CD14-positive monocyte (primary cell): ENCODE results near the gene CNTN4. TPM values are rescaled to one million over a fixed set of nuclear protein-coding genes. Genes with fewer than 3 reads are reported as not detected.

Experiments used
- DNase-seq, 3 donors: peaks; one replicate each; pipeline ENCODE4 v3.0.0-alpha.2; 2011 to 2022
- H2AFZ ChIP-seq: 2 replicates; pipeline ENCODE4 v1.6.0; 2012; ENCODE audit warnings: mild to moderate bottlenecking, low read depth, low read length, inconsistent platforms; ENCODE audit not compliant: insufficient read depth, poor library complexity, severe bottlenecking
- H3K27ac ChIP-seq, 2 donors: 1 replicate in 1 of 2; 2 replicates in 1 of 2; pipeline ENCODE4 v1.5.1; 2012 to 2013; ENCODE audit warnings: low read length in 2 of 2, control low read depth in 1 of 2, inconsistent platforms in 1 of 2, low read depth in 1 of 2, mild to moderate bottlenecking in 1 of 2
- H3K27me3 ChIP-seq, 2 donors: one replicate each; pipeline versions ENCODE4 v1.6.0 to v1.6.1; 2011 to 2013; ENCODE audit warnings: low read length in 2 of 2; ENCODE audit not compliant: control insufficient read depth in 2 of 2, insufficient read depth in 2 of 2
- H3K36me3 ChIP-seq, 2 donors: replicated peaks in 1 of 2; 1 replicate in 1 of 2; 2 replicates in 1 of 2; pipeline versions ENCODE4 v1.5.1 to v1.6.1; 2012 to 2013; ENCODE audit warnings: low read length in 2 of 2, control low read depth in 1 of 2, inconsistent platforms in 1 of 2, mild to moderate bottlenecking in 1 of 2; ENCODE audit not compliant: insufficient read depth in 2 of 2, control insufficient read depth in 1 of 2
- H3K4me1 ChIP-seq, 2 donors: 1 replicate in 1 of 2; 2 replicates in 1 of 2; pipeline versions ENCODE4 v1.5.1 to v1.6.1; 2012 to 2013; ENCODE audit warnings: low read length in 2 of 2, control low read depth in 1 of 2, inconsistent platforms in 1 of 2, mild to moderate bottlenecking in 1 of 2, moderate library complexity in 1 of 2; ENCODE audit not compliant: insufficient read depth in 2 of 2, control insufficient read depth in 1 of 2
- H3K4me2 ChIP-seq: replicated peaks from 2 replicates; pipeline ENCODE3; 2012; ENCODE audit warnings: low read length, moderate library complexity, mild to moderate bottlenecking; ENCODE audit not compliant: poor library complexity, severe bottlenecking; ENCODE audit errors: extremely low read depth
- H3K4me3 ChIP-seq, 3 experiments: fragments of 200-600 bp in 1 of 3; sonication (generic) in 1 of 3; replicated peaks in 1 of 3; 1 replicate in 2 of 3; 2 replicates in 1 of 3; pipeline ENCODE4 v1.5.1; 2011 to 2013; ENCODE audit warnings: low read length in 3 of 3, mild to moderate bottlenecking in 3 of 3, control low read depth in 2 of 3, low read depth in 2 of 3, inconsistent platforms in 1 of 3, moderate library complexity in 1 of 3
- H3K79me2 ChIP-seq: 2 replicates; pipeline ENCODE4 v1.6.0; 2012; ENCODE audit warnings: mild to moderate bottlenecking, control low read depth, inconsistent platforms, low read length, moderate library complexity; ENCODE audit not compliant: insufficient read depth
- H3K9ac ChIP-seq: 2 replicates; pipeline ENCODE4 v1.6.0; 2017; ENCODE audit warnings: low read length, mild to moderate bottlenecking; ENCODE audit not compliant: insufficient read depth, poor library complexity, severe bottlenecking
- H3K9me3 ChIP-seq, 2 donors: replicated peaks in 1 of 2; 1 replicate in 1 of 2; 2 replicates in 1 of 2; pipeline versions ENCODE4 v1.5.1 to v1.6.1; 2012 to 2013; ENCODE audit warnings: low read length in 2 of 2, control low read depth in 1 of 2; ENCODE audit not compliant: control insufficient read depth in 1 of 2, insufficient read depth in 1 of 2
- H4K20me1 ChIP-seq: 2 replicates; pipeline ENCODE4 v1.6.0; 2012; ENCODE audit warnings: mild to moderate bottlenecking, low read length, control low read depth, moderate library complexity; ENCODE audit not compliant: insufficient read depth
- H3K27ac Mint-ChIP-seq, 7 donors: one replicate each; pipeline ENCODE4 v1.8.0; 2020; ENCODE audit warnings: mild to moderate bottlenecking in 7 of 7, mixed read lengths in 7 of 7, moderate library complexity in 6 of 7, inconsistent platforms in 2 of 7
- H3K27me3 Mint-ChIP-seq, 3 donors: one replicate each; pipeline ENCODE4 v1.8.0; 2021 to 2022; ENCODE audit warnings: low read depth in 3 of 3, mild to moderate bottlenecking in 3 of 3, mixed read lengths in 3 of 3, moderate library complexity in 3 of 3, inconsistent platforms in 1 of 3
- H3K36me3 Mint-ChIP-seq, 2 donors: one replicate each; pipeline ENCODE4 v1.8.0; 2020; ENCODE audit warnings: mixed read lengths in 2 of 2, inconsistent platforms in 1 of 2, mild to moderate bottlenecking in 1 of 2
- H3K4me1 Mint-ChIP-seq: one replicate; pipeline ENCODE4 v1.8.0; 2020; ENCODE audit warnings: mild to moderate bottlenecking, mixed read lengths
- H3K4me3 Mint-ChIP-seq, 2 donors: one replicate each; pipeline ENCODE4 v1.8.0; 2020; ENCODE audit warnings: mild to moderate bottlenecking in 2 of 2, mixed read lengths in 2 of 2, moderate library complexity in 1 of 2
- H3K9me3 Mint-ChIP-seq, 7 donors: one replicate each; pipeline ENCODE4 v1.8.0; 2020 to 2022; ENCODE audit warnings: mixed read lengths in 7 of 7, mild to moderate bottlenecking in 6 of 7, moderate library complexity in 6 of 7, inconsistent platforms in 2 of 7
- WGBS: methylation state at CpG from one replicate; pipeline ENCODE4 v1.1.5; 2013; ENCODE audit warnings: missing lambda C conversion rate; ENCODE audit not compliant: insufficient coverage; 5-methylcytosine and 5-hydroxymethylcytosine counted together
- intact Hi-C, 2 donors: fragments of 100-400 bp; cut with micrococcal nuclease; formaldehyde crosslinking; loops; one replicate each; pipeline versions ENCODE4 v1.15.0 to v1.15.1; 2023
- polyA plus RNA-seq, 3 donors: library from polyadenylated mRNA; depleted of rRNA in 1 of 3; unstranded in 2 of 3; stranded (reverse) in 1 of 3; fragments of 300-500 nt in 2 of 3; fragments of >200 nt in 1 of 3; fragmentation: Illumina TruSeq in 2 of 3; gene quantifications; 1 replicate in 2 of 3; 2 replicates in 1 of 3; pipeline ENCODE4 v1.2.3, GENCODE V29; 2012 to 2021
- TF ChIP-seq, protein P1 (sequence below): fragments of 200-600 bp; IDR thresholded peaks from one replicate; pipeline ENCODE4 v1.8.0; 2022; ENCODE audit warnings: antibody characterized with exemption, mild to moderate bottlenecking

CNTN4 gene
- polyA plus RNA-seq, 3 donors: not detected

- no peak for DNase-seq
- Mint-ChIP-seq H3K36me3 (no peaks in the 10 kb centered on the region), H3K4me1 (no peaks in the 10 kb centered on the region), H3K27ac (no peak overlapping the region), H3K4me3 (no peak overlapping the region), H3K9me3 (peaks cover 2 to 12% (median 6%) of the 10 kb centered on the region in 7 donors), H3K27me3 (no peaks in the 10 kb centered on the region)
- H2AFZ ChIP-seq: no peak overlapping the region
- no peaks in the 10 kb centered on the region for H3K79me2 ChIP-seq
- TF ChIP-seq, protein P1, sequence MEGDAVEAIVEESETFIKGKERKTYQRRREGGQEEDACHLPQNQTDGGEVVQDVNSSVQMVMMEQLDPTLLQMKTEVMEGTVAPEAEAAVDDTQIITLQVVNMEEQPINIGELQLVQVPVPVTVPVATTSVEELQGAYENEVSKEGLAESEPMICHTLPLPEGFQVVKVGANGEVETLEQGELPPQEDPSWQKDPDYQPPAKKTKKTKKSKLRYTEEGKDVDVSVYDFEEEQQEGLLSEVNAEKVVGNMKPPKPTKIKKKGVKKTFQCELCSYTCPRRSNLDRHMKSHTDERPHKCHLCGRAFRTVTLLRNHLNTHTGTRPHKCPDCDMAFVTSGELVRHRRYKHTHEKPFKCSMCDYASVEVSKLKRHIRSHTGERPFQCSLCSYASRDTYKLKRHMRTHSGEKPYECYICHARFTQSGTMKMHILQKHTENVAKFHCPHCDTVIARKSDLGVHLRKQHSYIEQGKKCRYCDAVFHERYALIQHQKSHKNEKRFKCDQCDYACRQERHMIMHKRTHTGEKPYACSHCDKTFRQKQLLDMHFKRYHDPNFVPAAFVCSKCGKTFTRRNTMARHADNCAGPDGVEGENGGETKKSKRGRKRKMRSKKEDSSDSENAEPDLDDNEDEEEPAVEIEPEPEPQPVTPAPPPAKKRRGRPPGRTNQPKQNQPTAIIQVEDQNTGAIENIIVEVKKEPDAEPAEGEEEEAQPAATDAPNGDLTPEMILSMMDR: no peak
- no CpG with 5 or more reads among the region's 4 CpGs for WGBS
- H3K4me3 ChIP-seq: no peak overlapping the region
- H3K27me3 ChIP-seq: no peaks in the 10 kb centered on the region
- no peaks in the 10 kb centered on the region for H4K20me1 ChIP-seq
- intact Hi-C loops: no loop called here
- H3K9ac ChIP-seq: no peak overlapping the region
- no peaks in the 10 kb centered on the region for H3K4me1 ChIP-seq
- peaks cover 4 to 16% of the 10 kb centered on the region in 2 donors for H3K9me3 ChIP-seq
- H3K4me2 ChIP-seq: no peak overlapping the region
- H3K36me3 ChIP-seq: no peaks in the 10 kb centered on the region
- no peak overlapping the region for H3K27ac ChIP-seq
Measured at GRCh38 chr3:2547049-2547448, 448.4 kb downstream of the CNTN4 start.

- H3K4me1 Mint-ChIP-seq: no peaks in the 10 kb centered on the region
- TF ChIP-seq, protein P1: no peak
- peaks cover 0 to 5% (median 2%) of the 10 kb centered on the region in 7 donors for H3K9me3 Mint-ChIP-seq
- Histone ChIP-seq H3K9ac (no peak overlapping the region), H3K4me1 (no peaks in the 10 kb centered on the region), H3K4me2 (no peak overlapping the region), H4K20me1 (no peaks in the 10 kb centered on the region), H3K4me3 (no peak overlapping the region), H3K27ac (no peak overlapping the region), H2AFZ (no peak overlapping the region), H3K27me3 (no peaks in the 10 kb centered on the region), H3K9me3 (peaks cover 0 to 12% of the 10 kb centered on the region in 2 donors), H3K79me2 (no peaks in the 10 kb centered on the region), H3K36me3 (no peaks in the 10 kb centered on the region)
- DNase-seq: no peak
- WGBS: 65% methylated on average over 2 of the region's 3 CpGs
- no peak overlapping the region for H3K4me3 Mint-ChIP-seq
- no peak overlapping the region for H3K27ac Mint-ChIP-seq
- H3K36me3 Mint-ChIP-seq: no peaks in the 10 kb centered on the region
- intact Hi-C loops: no loop called here
- H3K27me3 Mint-ChIP-seq: peaks cover 0 to 1% (median 1%) of the 10 kb centered on the region in 3 donors
Measured at GRCh38 chr3:2554656-2555055, 456.0 kb downstream of the CNTN4 start.
